Left lung (tissue), 14 donors: ENCODE measurements around the gene SSX5. TPM values are rescaled to one million over a fixed set of nuclear protein-coding genes. Genes with fewer than 3 reads are reported as not detected.
"Not testable (repeated sequence)": the region's sequence is repeated elsewhere in the genome, so short reads cannot be mapped to it uniquely, and the experiment has no call there.

Source experiments
- ATAC-seq: fragments of 200-7000 bp; cut with Tn5 transposase; one replicate; pipeline ENCODE4 v1.9.1; 2020; ENCODE audit warnings: moderate library complexity
- DNase-seq, 4 donors: peaks; one replicate each; pipeline ENCODE4 v3.0.0-alpha.2; 2013 to 2020
- H3K27ac ChIP-seq, 2 donors: fragments of 200-600 bp; sonication (generic) in 1 of 2; one replicate each; pipeline versions ENCODE4 v1.5.0 to v1.8.0; 2020 to 2021
- H3K27me3 ChIP-seq, 2 donors: fragments of 200-600 bp; sonication (generic) in 1 of 2; one replicate each; pipeline versions ENCODE4 v1.5.0 to v1.8.0; 2020 to 2021
- H3K36me3 ChIP-seq, 2 donors: fragments of 200-600 bp; sonication (generic) in 1 of 2; one replicate each; pipeline versions ENCODE4 v1.5.0 to v1.8.0; 2020 to 2021
- H3K4me1 ChIP-seq, 2 donors: fragments of 200-600 bp; one replicate each; pipeline ENCODE4 v1.8.0; 2021
- H3K4me3 ChIP-seq, 2 donors: fragments of 200-600 bp; sonication (generic) in 1 of 2; one replicate each; pipeline versions ENCODE4 v1.5.0 to v1.8.0; 2020 to 2021; ENCODE audit warnings: mild to moderate bottlenecking in 1 of 2
- H3K9me3 ChIP-seq, 2 donors: fragments of 200-600 bp; sonication (generic) in 1 of 2; one replicate each; pipeline versions ENCODE4 v1.5.0 to v1.8.0; 2020 to 2021
- intact Hi-C, 2 donors: fragments of 100-400 bp; cut with DNase I; formaldehyde crosslinking; loops; one replicate each; pipeline versions ENCODE4 v1.11.2 to v1.14.2; 2022
- long read RNA-seq, 12 donors: library from polyadenylated mRNA in 2 of 12; unstranded in 2 of 12; transcript quantifications; one replicate each; pipeline ENCODE4 v2.0.0 and lab custom pipeline, GENCODE V29; 2019 to 2026
- polyA plus RNA-seq, 6 donors: library from polyadenylated mRNA; unstranded; fragments of 120-200 nt; gene quantifications; one replicate each; pipeline ENCODE4 v1.2.1, GENCODE V29; 2013; ENCODE audit not compliant: insufficient read length in 6 of 6
- total RNA-seq, 2 donors: library from RNA; stranded (reverse); fragmentation: NEBNext Ultra II Directional; extraction: Animal tissue kit (Norgen Biotek cat#: 25700); gene quantifications; one replicate each; pipeline ENCODE4 v1.2.1, GENCODE V29; 2021
- TF ChIP-seq, protein P1 (sequence below), 2 donors: fragments of 200-600 bp; sonication (generic) in 1 of 2; IDR thresholded peaks; one replicate each; pipeline versions ENCODE4 v1.5.0 to v1.8.0; 2021; ENCODE audit warnings: antibody characterized with exemption in 2 of 2
- donor health status: DM: no; HTN: yes; CAD: no.
- donor health status: DM: no; HTN: no; CAD: no.

Gene SSX5
- total RNA-seq: not detected
- not detected for polyA plus RNA-seq
- long read RNA-seq, donor 1: 0 reads
- long read RNA-seq, donor 2: 0 reads
- long read RNA-seq, donor 3: 0 reads
- long read RNA-seq, donor 4: 0 reads
- long read RNA-seq, donor 5: 0 reads
- long read RNA-seq, donor 6: 0 reads
- long read RNA-seq, donor 7: 0 reads
- long read RNA-seq, donor 8: 0 reads
- long read RNA-seq, donor 9: 0 reads
- long read RNA-seq, donor 10: 0 reads
- long read RNA-seq, donor 11: 0 reads
- long read RNA-seq, donor 12: 0 reads

DNA sequence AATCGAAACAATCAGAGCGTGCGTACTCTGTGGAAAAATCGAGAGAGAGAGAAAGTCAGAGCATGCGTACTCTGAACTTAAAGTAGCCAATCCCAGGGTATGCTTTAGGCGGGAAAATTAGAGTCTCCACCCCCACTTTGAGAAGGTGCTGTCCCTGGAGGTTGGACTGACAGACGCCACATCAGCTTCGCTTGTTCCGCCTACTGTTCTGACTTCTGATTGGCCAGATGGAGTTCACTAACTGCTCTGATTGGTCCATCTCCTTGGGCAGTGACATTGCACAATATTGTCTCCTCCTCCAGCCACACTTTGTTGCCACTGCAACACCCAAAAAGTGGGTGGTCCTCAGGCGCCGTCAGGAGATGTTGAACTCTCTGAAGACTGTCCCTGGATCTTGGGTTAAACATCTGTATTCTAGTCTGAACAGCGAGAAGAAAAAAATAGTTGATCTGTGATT lies at the start of gene SSX5:
SSX5 (minus strand) TSS at position 51 of the 457 bp plus-strand sequence. CDS start 1,437 bp downstream, outside the sequence.
- no peaks in the 10 kb centered on the region for H3K9me3 ChIP-seq
- no peaks in the 10 kb centered on the region for H3K36me3 ChIP-seq
- DNase-seq: no peak
- no peak for ATAC-seq
- intact Hi-C loops: no loop called here
- no peak within 1 kb of the TSS for H3K4me3 ChIP-seq
- no peaks in the 10 kb centered on the region for H3K27me3 ChIP-seq
- no peaks in the 10 kb centered on the region for H3K4me1 ChIP-seq
- H3K27ac ChIP-seq: no peak within 1 kb of the TSS
- TF ChIP-seq, protein P1, sequence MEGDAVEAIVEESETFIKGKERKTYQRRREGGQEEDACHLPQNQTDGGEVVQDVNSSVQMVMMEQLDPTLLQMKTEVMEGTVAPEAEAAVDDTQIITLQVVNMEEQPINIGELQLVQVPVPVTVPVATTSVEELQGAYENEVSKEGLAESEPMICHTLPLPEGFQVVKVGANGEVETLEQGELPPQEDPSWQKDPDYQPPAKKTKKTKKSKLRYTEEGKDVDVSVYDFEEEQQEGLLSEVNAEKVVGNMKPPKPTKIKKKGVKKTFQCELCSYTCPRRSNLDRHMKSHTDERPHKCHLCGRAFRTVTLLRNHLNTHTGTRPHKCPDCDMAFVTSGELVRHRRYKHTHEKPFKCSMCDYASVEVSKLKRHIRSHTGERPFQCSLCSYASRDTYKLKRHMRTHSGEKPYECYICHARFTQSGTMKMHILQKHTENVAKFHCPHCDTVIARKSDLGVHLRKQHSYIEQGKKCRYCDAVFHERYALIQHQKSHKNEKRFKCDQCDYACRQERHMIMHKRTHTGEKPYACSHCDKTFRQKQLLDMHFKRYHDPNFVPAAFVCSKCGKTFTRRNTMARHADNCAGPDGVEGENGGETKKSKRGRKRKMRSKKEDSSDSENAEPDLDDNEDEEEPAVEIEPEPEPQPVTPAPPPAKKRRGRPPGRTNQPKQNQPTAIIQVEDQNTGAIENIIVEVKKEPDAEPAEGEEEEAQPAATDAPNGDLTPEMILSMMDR (IDR thresholded peaks at IDR 0.05): no peak

- H3K36me3 ChIP-seq, H3K4me1 ChIP-seq, H3K4me3 ChIP-seq, intact Hi-C loops, H3K9me3 ChIP-seq, ATAC-seq, DNase-seq, H3K27ac ChIP-seq, H3K27me3 ChIP-seq: not testable (repeated sequence)
Measured at GRCh38 chrX:48224196-48224595, 27.6 kb upstream of the SSX5 start.

DNA sequence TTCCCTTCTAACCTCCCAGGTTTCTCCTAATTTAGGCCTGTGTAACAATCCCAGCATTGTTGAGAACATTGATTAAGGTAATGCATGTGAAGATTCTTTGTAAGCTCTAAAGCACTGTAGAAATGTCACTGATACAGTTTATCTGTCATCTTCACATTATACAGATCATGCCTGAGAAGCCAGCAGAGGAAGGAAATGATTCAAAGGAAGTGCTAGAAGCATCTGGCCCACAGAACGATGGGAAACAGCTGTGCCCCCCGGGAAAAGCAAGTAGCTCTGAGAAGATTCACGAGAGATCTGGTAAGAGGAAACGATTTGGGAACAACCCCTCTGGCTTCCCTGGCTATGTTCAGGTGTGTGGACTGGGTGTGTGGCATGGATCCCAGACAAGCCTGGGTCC lies 17.7 kb upstream of the SSX5 start:
- intact Hi-C loops, H3K4me3 ChIP-seq, H3K27ac ChIP-seq, H3K4me1 ChIP-seq, H3K36me3 ChIP-seq, DNase-seq, ATAC-seq, H3K9me3 ChIP-seq, H3K27me3 ChIP-seq: not testable (repeated sequence)

- DNase-seq, H3K27ac ChIP-seq, H3K27me3 ChIP-seq, intact Hi-C loops, H3K4me3 ChIP-seq, H3K9me3 ChIP-seq, H3K4me1 ChIP-seq, ATAC-seq, H3K36me3 ChIP-seq: not testable (repeated sequence)
Measured at GRCh38 chrX:48190024-48190423, 6.6 kb downstream of the SSX5 start.

GRCh38 chrX:48181882-48182281 lies 14.7 kb downstream of the SSX5 start:
- intact Hi-C loops, H3K27me3 ChIP-seq, H3K4me1 ChIP-seq, ATAC-seq, H3K27ac ChIP-seq, DNase-seq, H3K4me3 ChIP-seq, H3K36me3 ChIP-seq, H3K9me3 ChIP-seq: not testable (repeated sequence)

DNA sequence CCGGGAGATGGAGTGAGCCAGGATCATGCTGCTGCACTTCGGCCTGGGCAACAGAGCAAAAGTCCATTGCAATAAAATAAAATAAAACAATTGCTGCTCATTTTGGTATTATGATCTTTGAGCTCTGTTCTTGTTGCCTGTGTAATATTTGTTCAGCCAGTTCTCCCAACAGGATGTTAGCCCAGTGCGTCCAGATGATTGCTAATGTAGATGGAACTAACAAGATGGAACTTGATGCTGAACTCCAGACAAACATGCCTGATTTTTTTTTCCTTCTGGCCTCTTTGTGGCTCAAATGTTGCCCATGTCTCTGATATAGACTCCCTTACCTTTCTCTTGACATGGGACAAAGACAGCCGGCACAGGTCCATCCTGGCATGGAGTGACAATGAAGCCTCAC lies 15.8 kb downstream of the SSX5 start:
- Histone ChIP-seq H3K9me3 (no peaks in the 10 kb centered on the region), H3K4me3 (no peak overlapping the region), H3K27ac (no peak overlapping the region), H3K4me1 (no peaks in the 10 kb centered on the region), H3K36me3 (no peaks in the 10 kb centered on the region), H3K27me3 (no peaks in the 10 kb centered on the region)
- intact Hi-C loops: no loop called here
- DNase-seq: no peak
- TF ChIP-seq, protein P1 (IDR thresholded peaks at IDR 0.05): no peak
- no peak for ATAC-seq

DNA sequence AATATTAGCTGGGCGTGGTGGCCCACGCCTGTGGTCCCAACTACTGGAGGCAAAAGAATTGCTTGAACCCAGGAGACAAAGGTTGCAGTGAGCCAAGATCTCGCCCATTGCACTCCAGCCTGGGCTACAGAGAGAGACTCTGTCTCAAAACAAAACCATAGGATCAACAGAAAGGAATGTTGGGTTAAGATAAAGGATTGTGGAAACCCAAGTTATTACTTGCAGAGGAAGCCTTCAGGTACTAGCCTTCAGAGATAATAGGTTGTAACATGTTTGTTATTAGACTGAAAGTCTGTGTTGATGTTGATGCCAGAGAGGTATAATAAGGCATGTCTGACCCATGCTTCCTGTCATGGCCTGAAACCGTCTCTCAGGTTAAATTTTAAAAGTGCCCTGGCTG lies 16.9 kb downstream of the SSX5 start:
- Histone ChIP-seq H3K4me3 (no peak overlapping the region), H3K27ac (no peak overlapping the region), H3K36me3 (no peaks in the 10 kb centered on the region), H3K4me1 (no peaks in the 10 kb centered on the region), H3K9me3 (no peaks in the 10 kb centered on the region), H3K27me3 (no peaks in the 10 kb centered on the region)
- DNase-seq: no peak
- TF ChIP-seq, protein P1 (IDR thresholded peaks at IDR 0.05): no peak
- intact Hi-C loops: no loop called here
- ATAC-seq: no peak

DNA sequence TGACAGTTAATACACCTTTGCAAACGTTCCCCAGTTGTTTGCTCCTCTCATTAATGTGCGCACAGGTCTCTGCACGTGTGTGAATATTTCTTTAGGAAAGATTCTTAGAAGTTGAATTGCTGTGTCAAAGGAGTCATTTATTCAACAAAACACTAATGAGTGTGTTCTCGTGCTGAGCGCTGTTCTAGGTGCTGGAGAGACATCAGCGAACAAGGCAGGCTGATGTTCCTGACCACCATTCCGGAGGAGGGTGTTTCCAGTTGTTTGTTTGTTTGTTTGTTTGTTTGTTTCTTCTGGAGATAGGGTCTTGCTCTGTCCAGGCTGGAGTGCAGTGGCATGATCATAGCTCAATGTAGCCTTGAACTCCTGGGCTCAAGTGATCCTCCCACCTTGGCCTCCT lies 30.3 kb downstream of the SSX5 start:
- H3K27me3 ChIP-seq, H3K27ac ChIP-seq, DNase-seq, intact Hi-C loops, H3K4me1 ChIP-seq, ATAC-seq, H3K9me3 ChIP-seq, H3K4me3 ChIP-seq, H3K36me3 ChIP-seq: not testable (repeated sequence)
